H1 (cell line): ENCODE data around the gene MEF2C. TPM values are rescaled to one million over a fixed set of nuclear protein-coding genes. Genes with fewer than 3 reads are reported as not detected.

ENCODE experiments used
- CBX5 ChIP-seq: fragments of 300-800, 300-1000 bp; sonication (generic); IDR thresholded peaks from 2 replicates; pipeline ENCODE4 v1.7.1; 2016; ENCODE audit warnings: antibody characterized with exemption, low read length, low read depth
- polyA plus RNA-seq, 7 experiments: library from polyadenylated mRNA; depleted of rRNA in 3 of 7; stranded (reverse) in 5 of 7; unstranded in 2 of 7; fragments of >200 nt in 5 of 7; fragments of 200-250 nt in 2 of 7; gene quantifications; 1 replicate in 5 of 7; 2 replicates in 1 of 7; 4 replicates in 1 of 7; pipeline versions ENCODE4 v1.2.1 to v1.2.3, GENCODE V29; 2011 to 2013; ENCODE audit warnings: missing spikeins in 2 of 7, mixed read lengths in 2 of 7
- total RNA-seq: library from RNA; stranded (reverse); fragmentation: NEBNext Ultra II Directional; extraction: Animal tissue kit (Norgen Biotek cat#: 25700); gene quantifications from 2 replicates; pipeline ENCODE4 v1.2.1, GENCODE V29; 2021
- TF ChIP-seq, protein P1 (sequence below), 3 experiments: IDR thresholded peaks; 1 replicate in 2 of 3; 2 replicates in 1 of 3; pipeline versions ENCODE4 v1.5.1 to v1.6.1; 2011; ENCODE audit warnings: low read length in 3 of 3, mild to moderate bottlenecking in 3 of 3, inconsistent platforms in 2 of 3, low read depth in 1 of 3, moderate library complexity in 1 of 3; ENCODE audit not compliant: insufficient read depth in 1 of 3; ENCODE audit errors: control extremely low read depth in 1 of 3

MEF2C gene
- total and polyA plus RNA-seq, 2 of the 8 experiments (the other 6 are each of a cell fraction or from before 2014, with no cell fraction given): 0.59 to 0.99 TPM

DNA sequence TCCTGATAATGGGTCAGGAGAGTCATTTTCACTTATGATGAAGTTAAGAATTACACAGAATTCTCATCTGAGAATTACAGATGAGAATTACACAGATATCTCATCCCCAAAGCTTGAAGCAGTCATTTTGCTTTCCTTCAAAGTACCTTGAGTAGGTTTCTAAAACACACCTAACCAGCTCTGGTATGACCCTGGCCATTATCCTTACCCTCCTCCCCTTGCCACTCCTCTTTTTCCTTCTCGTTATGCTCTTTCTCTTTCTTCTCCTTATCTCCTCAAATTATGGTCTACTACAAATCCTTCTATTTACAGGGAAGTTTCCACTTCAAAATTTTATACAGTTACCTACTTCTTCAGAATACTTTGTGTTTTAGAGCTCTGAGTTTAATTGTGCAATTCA, 44.5 kb downstream of the MEF2C start (continued):
- TF ChIP-seq, protein P1, sequence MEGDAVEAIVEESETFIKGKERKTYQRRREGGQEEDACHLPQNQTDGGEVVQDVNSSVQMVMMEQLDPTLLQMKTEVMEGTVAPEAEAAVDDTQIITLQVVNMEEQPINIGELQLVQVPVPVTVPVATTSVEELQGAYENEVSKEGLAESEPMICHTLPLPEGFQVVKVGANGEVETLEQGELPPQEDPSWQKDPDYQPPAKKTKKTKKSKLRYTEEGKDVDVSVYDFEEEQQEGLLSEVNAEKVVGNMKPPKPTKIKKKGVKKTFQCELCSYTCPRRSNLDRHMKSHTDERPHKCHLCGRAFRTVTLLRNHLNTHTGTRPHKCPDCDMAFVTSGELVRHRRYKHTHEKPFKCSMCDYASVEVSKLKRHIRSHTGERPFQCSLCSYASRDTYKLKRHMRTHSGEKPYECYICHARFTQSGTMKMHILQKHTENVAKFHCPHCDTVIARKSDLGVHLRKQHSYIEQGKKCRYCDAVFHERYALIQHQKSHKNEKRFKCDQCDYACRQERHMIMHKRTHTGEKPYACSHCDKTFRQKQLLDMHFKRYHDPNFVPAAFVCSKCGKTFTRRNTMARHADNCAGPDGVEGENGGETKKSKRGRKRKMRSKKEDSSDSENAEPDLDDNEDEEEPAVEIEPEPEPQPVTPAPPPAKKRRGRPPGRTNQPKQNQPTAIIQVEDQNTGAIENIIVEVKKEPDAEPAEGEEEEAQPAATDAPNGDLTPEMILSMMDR (IDR thresholded peaks at IDR 0.05; ENCODE audit: control extremely low read depth in 1 of 3, insufficient read depth in 1 of 3, low read depth in 1 of 3, low read length in 3 of 3): no peak
- no peak for TF ChIP-seq CBX5
